HepG2 (cell line): Measurements from ENCODE around the gene RPL27A. TPM values are rescaled to one million over a fixed set of nuclear protein-coding genes. Genes with fewer than 3 reads are reported as not detected.

Source experiments
- ATAC-seq: fragments of 200-7000 bp; cut with Tn5 transposase; 3 replicates; pipeline ENCODE4 v1.9.1; 2020; ENCODE audit warnings: mild to moderate bottlenecking, moderate library complexity
- BruUV-seq: library from RNA; stranded (reverse); fragments of 400-500 nt; replicated peaks from 2 replicates; lab custom pipeline; 2021; lab: Mats Ljungman, UMichigan
- CTCF ChIA-PET: fragments of 300-600 bp; formaldehyde crosslinking; extraction: SDS; loops from one replicate; lab custom pipeline; 2021; ENCODE audit warnings: low total read pairs, inconsistent platforms, low intra/inter-chr PET ratio; lab: Yijun Ruan, JAX
- POLR2A ChIA-PET: fragments of 350-600 bp; sonication (Branson Sonifier 250); formaldehyde crosslinking; loops from one replicate; lab custom pipeline; 2020; ENCODE audit warnings: antibody characterized with exemption, inconsistent platforms; lab: Yijun Ruan, JAX
- DNase-seq: peaks from one replicate; pipeline ENCODE4 v3.0.0-alpha.2; 2015; ENCODE audit warnings: low spot score
- FAIRE-seq: peaks from 3 replicates; lab custom pipeline; 2011; peaks lifted over from hg19 to GRCh38; lab: Jason Lieb, UNC
- H2AFZ ChIP-seq: one replicate; pipeline ENCODE4 v1.6.1; 2011; ENCODE audit warnings: low read length, inconsistent platforms
- H3K27ac ChIP-seq: fragments of 300-600 bp; 3 replicates; pipeline ENCODE4 v1.8.0; 2011; ENCODE audit warnings: mixed run types, mild to moderate bottlenecking, mixed read lengths, low read length, inconsistent platforms; ENCODE audit not compliant: insufficient read depth; ENCODE audit errors: extremely low read length
- H3K27me3 ChIP-seq, 2 experiments: fragments of 200-600 bp in 1 of 2; 2 replicates in 1 of 2; 3 replicates in 1 of 2; pipeline versions ENCODE4 v1.6.0 to v1.8.0; 2011; ENCODE audit warnings: low read length in 2 of 2, mild to moderate bottlenecking in 2 of 2, moderate library complexity in 2 of 2, inconsistent platforms in 1 of 2; ENCODE audit not compliant: insufficient read depth in 2 of 2, control insufficient read depth in 1 of 2
- H3K36me3 ChIP-seq, 2 experiments: fragments of 200-600 bp in 1 of 2; replicated peaks in 1 of 2; 2 replicates in 1 of 2; 3 replicates in 1 of 2; pipeline versions ENCODE4 v1.5.1 to v1.8.0; 2011; ENCODE audit warnings: low read length in 2 of 2, inconsistent platforms in 1 of 2; ENCODE audit not compliant: insufficient read depth in 2 of 2, control insufficient read depth in 1 of 2
- H3K4me1 ChIP-seq: 2 replicates; pipeline ENCODE4 v1.5.1; 2012; ENCODE audit warnings: low read length, inconsistent platforms; ENCODE audit not compliant: insufficient read depth
- H3K4me2 ChIP-seq: 2 replicates; pipeline ENCODE4 v1.6.0; 2011; ENCODE audit warnings: low read depth, low read length, inconsistent platforms
- H3K4me3 ChIP-seq, 3 experiments: fragments of 200-600 bp in 1 of 3; sonication (generic), shearing (Covaris generic) in 1 of 3; replicated peaks in 1 of 3; 2 replicates each; pipeline ENCODE4 v1.5.1; 2011 to 2016; ENCODE audit warnings: low read length in 3 of 3, inconsistent platforms in 2 of 3, low read depth in 2 of 3, mild to moderate bottlenecking in 2 of 3, control low read depth in 1 of 3, mixed read lengths in 1 of 3; ENCODE audit not compliant: insufficient read depth in 1 of 3
- H3K79me2 ChIP-seq: one replicate; pipeline ENCODE4 v1.6.1; 2011; ENCODE audit warnings: low read length, inconsistent platforms; ENCODE audit not compliant: insufficient read depth
- H3K9ac ChIP-seq: 2 replicates; pipeline ENCODE4 v1.6.0; 2011; ENCODE audit warnings: mild to moderate bottlenecking, low read depth, low read length, inconsistent platforms; ENCODE audit not compliant: insufficient read depth
- H3K9me3 ChIP-seq: 2 replicates; pipeline ENCODE4 v1.5.1; 2012; ENCODE audit warnings: mild to moderate bottlenecking, low read length
- H4K20me1 ChIP-seq: 2 replicates; pipeline ENCODE4 v1.6.0; 2011; ENCODE audit warnings: inconsistent platforms, mild to moderate bottlenecking, low read length, moderate library complexity; ENCODE audit not compliant: insufficient read depth
- ATF2 ChIP-seq: sonication (generic); formaldehyde crosslinking; IDR thresholded peaks from 2 replicates; pipeline ENCODE4 v1.4.0; 2020; ENCODE audit warnings: missing genetic modification reagents
- CERS6 ChIP-seq: sonication (generic); formaldehyde crosslinking; IDR thresholded peaks from 2 replicates; pipeline ENCODE4 v1.5.0; 2020; ENCODE audit warnings: missing genetic modification reagents
- SNAPC4 ChIP-seq: sonication (generic); formaldehyde crosslinking; IDR thresholded peaks from 2 replicates; pipeline ENCODE4 v1.4.0; 2020; ENCODE audit warnings: mild to moderate bottlenecking, missing genetic modification reagents
- TP53 ChIP-seq: sonication (generic); formaldehyde crosslinking; conservative IDR thresholded peaks from 2 replicates; pipeline ENCODE4 v1.4.0; 2020; ENCODE audit warnings: missing genetic modification reagents
- ZNF264 ChIP-seq: sonication (generic); formaldehyde crosslinking; IDR thresholded peaks from 2 replicates; pipeline ENCODE4 v1.4.0; 2020; ENCODE audit warnings: missing genetic modification reagents
- WGBS: methylation state at CpG from one replicate; pipeline ENCODE4 v1.1.6; 2017; ENCODE audit warnings: low lambda C conversion rate; 5-methylcytosine and 5-hydroxymethylcytosine counted together
- in situ Hi-C: cut with HindIII; loops from 2 replicates; pipeline ENCODE4 v1.10.0; 2017; ENCODE audit warnings: low pct_unique_long_range_greater_than_20kb; ENCODE audit not compliant: extremely low pct_ligation_motif_present
- intact Hi-C: fragments of 100-400 bp; cut with micrococcal nuclease; formaldehyde crosslinking; loops from one replicate; pipeline ENCODE4 v1.10.0; 2022; ENCODE audit not compliant: unreplicated experiment
- polyA plus RNA-seq, 8 experiments: library from polyadenylated mRNA; depleted of rRNA in 3 of 8; stranded (reverse) in 7 of 8; unstranded in 1 of 8; fragments of >200 nt; fragmentation: Illumina TruSeq in 4 of 8; extraction: Trizol in 4 of 8; gene quantifications; 2 replicates each; pipeline versions ENCODE4 v1.2.1 to v1.2.3, GENCODE V29; 2011 to 2016; ENCODE audit warnings: low read depth in 4 of 8, missing spikeins in 1 of 8, mixed read lengths in 1 of 8; ENCODE audit not compliant: insufficient read depth in 1 of 8
- total RNA-seq, 5 experiments: library from RNA; depleted of rRNA; stranded (reverse); fragments of >200 nt; fragmentation: Illumina TruSeq; extraction: Trizol; gene quantifications; 2 replicates each; pipeline ENCODE4 v1.2.3, GENCODE V29; 2016; ENCODE audit warnings: low read depth in 1 of 5
- TF ChIP-seq, protein P1 (sequence below): IDR thresholded peaks from 2 replicates; pipeline ENCODE4 v1.6.1; 2012; ENCODE audit warnings: inconsistent platforms
- TF ChIP-seq, protein P2 (sequence below): sonication (generic); formaldehyde crosslinking; IDR thresholded peaks from 2 replicates; pipeline ENCODE4 v1.5.0; 2020; ENCODE audit warnings: missing genetic modification reagents

The RPL27A gene
- total and polyA plus RNA-seq, 2 of the 13 experiments (the other 11 are each of a cell fraction or from before 2014, with no cell fraction given), result 1,531 to 2,153 TPM

GRCh38 chr11:8709777-8710176 is 27.2 kb downstream of the RPL27A start:
- no peak for TF ChIP-seq SNAPC4 (CRISPR knock-in tag)
- TF ChIP-seq, protein P1, sequence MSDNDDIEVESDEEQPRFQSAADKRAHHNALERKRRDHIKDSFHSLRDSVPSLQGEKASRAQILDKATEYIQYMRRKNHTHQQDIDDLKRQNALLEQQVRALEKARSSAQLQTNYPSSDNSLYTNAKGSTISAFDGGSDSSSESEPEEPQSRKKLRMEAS, result no peak
- no peak for TF ChIP-seq ATF2 (CRISPR knock-in tag)
- TF ChIP-seq, protein P2, sequence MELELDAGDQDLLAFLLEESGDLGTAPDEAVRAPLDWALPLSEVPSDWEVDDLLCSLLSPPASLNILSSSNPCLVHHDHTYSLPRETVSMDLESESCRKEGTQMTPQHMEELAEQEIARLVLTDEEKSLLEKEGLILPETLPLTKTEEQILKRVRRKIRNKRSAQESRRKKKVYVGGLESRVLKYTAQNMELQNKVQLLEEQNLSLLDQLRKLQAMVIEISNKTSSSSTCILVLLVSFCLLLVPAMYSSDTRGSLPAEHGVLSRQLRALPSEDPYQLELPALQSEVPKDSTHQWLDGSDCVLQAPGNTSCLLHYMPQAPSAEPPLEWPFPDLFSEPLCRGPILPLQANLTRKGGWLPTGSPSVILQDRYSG, result no peak
- no peak for TF ChIP-seq CERS6
- TF ChIP-seq ZNF264 (CRISPR knock-in tag), result no peak
- no peak for TF ChIP-seq TP53
- intact Hi-C loops, result no loop called here
- peaks cover 21% of the 10 kb centered on the region for H3K4me1 ChIP-seq
- H2AFZ ChIP-seq, result no peak overlapping the region
- H3K4me2 ChIP-seq, result no peak overlapping the region
- 98% methylated on average over 4 of the region's 4 CpGs for WGBS
- H3K27ac ChIP-seq, result no peak overlapping the region
- no peak overlapping the region for H3K9ac ChIP-seq
- in situ Hi-C loops, result no loop called here
- FAIRE-seq (no peak), DNase-seq (no peak), ATAC-seq (no peak)
- H3K4me3 ChIP-seq, result no peak overlapping the region
- no peaks in the 10 kb centered on the region for H4K20me1 ChIP-seq
- H3K36me3 ChIP-seq, result peaks cover 6 to 24% of the 10 kb centered on the region in 2 experiments; a peak in 3 of 5 replicates
- BruUV-seq, result no TSS peak
- ChIA-PET CTCF (no interaction called here), POLR2A (no interaction called here)
- no peaks in the 10 kb centered on the region for H3K79me2 ChIP-seq
- no peaks in the 10 kb centered on the region for H3K27me3 ChIP-seq
- H3K9me3 ChIP-seq, result no peaks in the 10 kb centered on the region
